Stomach (tissue), 9 donors: ENCODE measurements around the gene CACNA1G. TPM values are rescaled to one million over a fixed set of nuclear protein-coding genes. Genes with fewer than 3 reads are reported as not detected.
A peak's percentile ranks its signal among the peaks of the same experiment; 100 is the strongest.

Experiments
- DNase-seq, 2 donors: peaks; one replicate each; pipeline versions ENCODE4 v3.0.0 to v3.0.0-alpha.2; 2013 to 2019
- H3K27ac ChIP-seq, 5 donors: fragments of 200-600 bp in 4 of 5; sonication (generic) in 4 of 5; one replicate each; pipeline ENCODE4 v1.5.1; 2013 to 2019; ENCODE audit warnings: mild to moderate bottlenecking in 1 of 5, moderate library complexity in 1 of 5
- H3K27me3 ChIP-seq, 3 donors: fragments of 200-600 bp; sonication (generic); one replicate each; pipeline ENCODE4 v1.5.1; 2017 to 2019; ENCODE audit warnings: mixed run types in 1 of 3
- H3K36me3 ChIP-seq, 4 donors: fragments of 200-600 bp; sonication (generic); 1 replicate in 3 of 4; 2 replicates in 1 of 4; pipeline ENCODE4 v1.5.1; 2016 to 2019
- H3K4me1 ChIP-seq, 4 donors: fragments of 200-600 bp; sonication (generic); one replicate each; pipeline ENCODE4 v1.5.1; 2016 to 2019
- H3K4me3 ChIP-seq, 4 donors: fragments of 200-600 bp; sonication (generic) in 3 of 4; one replicate each; pipeline ENCODE4 v1.5.1; 2016 to 2019; ENCODE audit warnings: mild to moderate bottlenecking in 1 of 4
- H3K9me3 ChIP-seq, 4 donors: fragments of 200-600 bp; sonication (generic); one replicate each; pipeline ENCODE4 v1.5.1; 2016 to 2019
- CTCF ChIP-seq, 7 experiments: fragments of 450-650 bp in 4 of 7; fragments of 200-600 bp in 3 of 7; sonication (generic) in 3 of 7; IDR thresholded peaks; one replicate each; pipeline ENCODE4 v1.5.1; 2016 to 2019; ENCODE audit warnings: antibody characterized with exemption in 7 of 7, control low read depth in 2 of 7, mild to moderate bottlenecking in 1 of 7
- EP300 ChIP-seq: sonication (generic); formaldehyde crosslinking; IDR thresholded peaks from one replicate; pipeline ENCODE4 v1.6.1; 2017; ENCODE audit warnings: antibody characterized with exemption
- POLR2A ChIP-seq, 4 donors: fragments of 450-650 bp; IDR thresholded peaks; one replicate each; pipeline ENCODE4 v1.6.1; 2016; ENCODE audit warnings: antibody characterized with exemption in 4 of 4, control low read depth in 2 of 4, mild to moderate bottlenecking in 1 of 4, moderate library complexity in 1 of 4
- POLR2AphosphoS5 ChIP-seq, 3 donors: sonication (generic); formaldehyde crosslinking; IDR thresholded peaks; one replicate each; pipeline ENCODE4 v1.6.1; 2016; ENCODE audit warnings: antibody characterized with exemption in 3 of 3
- WGBS, 5 donors: extraction: QIAGEN DNeasy Blood & Tissue Kit in 3 of 5; methylation state at CpG; one replicate each; pipeline versions ENCODE4 v1.1.5 to v1.1.7; 2013 to 2018; 5-methylcytosine and 5-hydroxymethylcytosine counted together
- intact Hi-C: fragments of 100-400 bp; cut with DNase I; formaldehyde crosslinking; loops from one replicate; pipeline ENCODE4 v1.15.1; 2023; ENCODE audit warnings: low total_unique reads
- polyA plus RNA-seq, 3 donors: library from polyadenylated mRNA; stranded (reverse); fragments of 200-250 nt; gene quantifications; one replicate each; pipeline ENCODE4 v1.2.3, GENCODE V29; 2013
- total RNA-seq, 5 donors: library from RNA; depleted of rRNA; stranded (reverse); fragments of >200 nt; gene quantifications; one replicate each; pipeline versions ENCODE4 v1.1.0 to v1.2.3, GENCODE V29; 2014 to 2016
- donor health status: healthy with polysubstance abuse.
- donor health status: Bipolar disorder and iron deficiency.
- donor health status: healthy.

Gene CACNA1G
- total and polyA plus RNA-seq, 8 donors: 0.06 to 3.7 (median 1.1) TPM; not detected in 4

- TF ChIP-seq POLR2A (IDR thresholded peaks at IDR 0.05) (no peak), EP300 (no peak), POLR2AphosphoS5 (IDR thresholded peaks at IDR 0.05) (no peak), CTCF (IDR thresholded peaks at IDR 0.05) (no peak)
- Histone ChIP-seq H3K36me3 (peaks cover 0 to 48% (median 24%) of the 10 kb centered on the region in 4 donors), H3K4me1 (peaks cover 18 to 52% (median 37%) of the 10 kb centered on the region in 4 donors), H3K9me3 (no peaks in the 10 kb centered on the region), H3K4me3 (no peak overlapping the region), H3K27me3 (no peaks in the 10 kb centered on the region), H3K27ac (no peak overlapping the region)
- no peak for DNase-seq
- WGBS, 5 donors: 88 to 94% (median 92%) methylated on average over 19 of the region's 19 CpGs
- intact Hi-C loops: loop anchor here (5.0 to 10.0 kb wide), 3 partner anchors 73 to 295 kb away; no protein-coding TSS in a partner anchor
Observed at GRCh38 chr17:50549256-50549941, 11.1 kb upstream of the CACNA1G start.

- no peak for DNase-seq
- Histone ChIP-seq H3K36me3 (peaks cover 0 to 50% (median 26%) of the 10 kb centered on the region in 4 donors), H3K4me3 (no peak overlapping the region), H3K27me3 (no peaks in the 10 kb centered on the region), H3K4me1 (peaks cover 18 to 47% (median 37%) of the 10 kb centered on the region in 4 donors), H3K9me3 (no peaks in the 10 kb centered on the region), H3K27ac (no peak overlapping the region)
- intact Hi-C loops: loop anchor here (5.0 to 10.0 kb wide), 3 partner anchors 72 to 295 kb away; no protein-coding TSS in a partner anchor
- WGBS, 5 donors: 82 to 94% (median 91%) methylated on average over 11 of the region's 11 CpGs
- TF ChIP-seq CTCF (IDR thresholded peaks at IDR 0.05) (no peak), POLR2A (IDR thresholded peaks at IDR 0.05) (no peak), EP300 (no peak), POLR2AphosphoS5 (IDR thresholded peaks at IDR 0.05) (no peak)
Observed at GRCh38 chr17:50549969-50550368, 10.5 kb upstream of the CACNA1G start.

- Histone ChIP-seq H3K4me1 (peaks cover 18 to 44% (median 32%) of the 10 kb centered on the region in 4 donors), H3K27me3 (no peaks in the 10 kb centered on the region), H3K27ac (peak overlapping the region in 4 of 5 donors; percentile 24 to 64 (median 36)), H3K4me3 (no peak overlapping the region), H3K36me3 (peaks cover 1 to 59% (median 35%) of the 10 kb centered on the region in 4 donors), H3K9me3 (no peaks in the 10 kb centered on the region)
- 46 to 61% (median 49%) methylated on average over 9 to 32 of the region's 32 CpGs for WGBS, 5 donors
- peak; percentile 19 to 81 (median 53) for TF ChIP-seq POLR2AphosphoS5 (IDR thresholded peaks at IDR 0.05)
- TF ChIP-seq CTCF (IDR thresholded peaks at IDR 0.05): peak in 5 of 7 experiments; percentile 66 to 84 (median 78)
- TF ChIP-seq EP300: no peak
- DNase-seq: peak; percentile 86 to 95
- intact Hi-C loops: no loop called here
Observed at GRCh38 chr17:50550661-50551432, 9.7 kb upstream of the CACNA1G start.

GRCh38 chr17:50551433-50551815, 9.1 kb upstream of the CACNA1G start:
- Histone ChIP-seq H3K36me3 (peaks cover 3 to 63% (median 39%) of the 10 kb centered on the region in 4 donors), H3K4me1 (peaks cover 18 to 40% (median 31%) of the 10 kb centered on the region in 4 donors), H3K9me3 (no peaks in the 10 kb centered on the region), H3K27ac (peak overlapping the region in 2 of 5 donors; percentile 33 to 64), H3K27me3 (no peaks in the 10 kb centered on the region), H3K4me3 (no peak overlapping the region)
- 66 to 91% (median 79%) methylated on average over 4 to 8 of the region's 8 CpGs for WGBS, 5 donors
- peak in 1 of 2 donors; percentile 52 for DNase-seq
- no peak for TF ChIP-seq EP300
- no peak for TF ChIP-seq CTCF (IDR thresholded peaks at IDR 0.05)
- TF ChIP-seq POLR2AphosphoS5 (IDR thresholded peaks at IDR 0.05): no peak
- TF ChIP-seq POLR2A (IDR thresholded peaks at IDR 0.05): no peak
- intact Hi-C loops: no loop called here
